ENCODE results near the gene FAM174C. TPM values are rescaled to one million over a fixed set of nuclear protein-coding genes. Genes with fewer than 3 reads are reported as not detected.
A peak's percentile ranks its signal among the peaks of the same experiment; 100 is the strongest.

The FAM174C gene
- total and polyA plus RNA-seq, 2 of the 8 experiments (the other 6 are each of a cell fraction or from before 2014, with no cell fraction given), result 44.5 to 125 TPM

DNA sequence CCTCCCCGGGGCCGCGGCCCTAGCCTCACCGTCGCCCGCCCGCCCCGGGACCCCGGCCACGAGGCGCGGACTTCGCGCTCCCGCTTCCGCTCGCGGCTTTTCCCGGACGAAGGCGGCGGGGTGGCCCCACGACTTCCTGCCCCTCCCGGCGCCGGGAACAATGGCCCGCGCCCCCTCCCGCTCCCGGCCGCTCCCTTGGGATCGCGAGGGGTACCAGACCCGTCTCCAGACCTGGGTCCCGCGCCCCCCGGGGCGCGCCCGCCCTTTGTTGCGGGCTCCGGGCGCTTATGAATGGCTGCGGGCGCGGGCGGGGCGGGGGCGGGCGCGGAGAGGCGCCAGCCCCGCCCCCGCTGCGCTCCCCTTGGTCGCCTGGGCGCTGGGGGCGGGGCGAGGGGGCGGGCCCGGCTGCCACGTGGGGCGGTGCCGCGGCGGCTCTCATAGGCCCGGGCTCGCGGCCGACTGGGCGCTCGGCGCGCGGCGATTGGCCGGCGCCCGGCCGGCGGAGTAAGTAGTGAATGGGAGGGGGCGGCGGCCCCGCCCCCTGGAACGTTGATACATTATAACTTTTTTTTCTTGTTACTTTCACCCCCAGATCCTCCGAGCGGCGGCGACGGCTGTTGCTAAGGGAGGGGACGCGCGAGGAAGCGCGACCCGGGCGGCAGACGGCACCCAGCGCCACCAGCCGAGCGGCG, 25.9 kb upstream of the FAM174C start:
- 2% methylated on average over 29 of the region's 102 CpGs; no CpG with 5 or more reads in 1 of the 2 experiments for WGBS, 2 experiments (ENCODE audit: extremely low coverage in 1 of 2, insufficient coverage in 1 of 2, insufficient read length in 1 of 2, insufficient replicate concordance in 2 of 2, low coverage in 1 of 2, low lambda C conversion rate in 2 of 2, missing lambda C conversion rate in 1 of 2)
- H3K27me3 ChIP-seq (replicated peaks in 1 of 4; ENCODE audit: control insufficient read depth in 3 of 4, extremely low read depth in 1 of 4, insufficient read depth in 3 of 4, low read length in 3 of 4), result no peaks in the 10 kb centered on the region
- no peak overlapping the region for H3K4ac ChIP-seq (replicated peaks; ENCODE audit: insufficient read length, low read depth, low read length)
- no peak overlapping the region for H2AFZ ChIP-seq (ENCODE audit: low read length)
- FAIRE-seq (no peak), DNase-seq (ENCODE audit: low read depth in 1 of 2, low spot score in 2 of 2) (peak in 1 of 2 experiments; percentile 89)
- H3K9ac ChIP-seq (replicated peaks in 1 of 4; ENCODE audit: extremely low read depth in 1 of 4, low read depth in 3 of 4, low read length in 3 of 4), result peak overlapping the region; percentile 52 to 98 (median 87)
- no peak overlapping the region for H2BK12ac ChIP-seq (ENCODE audit: low read depth, low read length)
- H2BK5ac ChIP-seq (ENCODE audit: low read depth, low read length), result no peak overlapping the region; the same call in 1 of the 2 replicates
- POLR2A ChIA-PET (ENCODE audit: partially characterized antibody), result interaction anchor here (0.7 to 14.3 kb wide), 10 partner anchors 11 to 222 kb away, joined by 3 to 456 read pairs (median 4); partner anchors contain the start of genes CBARP, CIRBP, CNN2 and FAM174C
- peaks cover 10 to 35% (median 23%) of the 10 kb centered on the region in 4 experiments for H3K36me3 ChIP-seq (ENCODE audit: control insufficient read depth in 2 of 4, insufficient read depth in 4 of 4, low read length in 3 of 4)
- peaks cover 0 to 29% (median 13%) of the 10 kb centered on the region in 4 experiments; a peak in 6 of 7 replicates for H3K4me1 ChIP-seq (replicated peaks in 1 of 4; ENCODE audit: control insufficient read depth in 3 of 4, insufficient read depth in 4 of 4, low read length in 3 of 4)
- CTCF ChIA-PET (ENCODE audit: partially characterized antibody), result no interaction called here
- peaks cover 8% of the 10 kb centered on the region; the same call in 1 of the 2 replicates for H3K79me1 ChIP-seq (ENCODE audit: low read depth, low read length)
- no peak overlapping the region for H3K14ac ChIP-seq (ENCODE audit: insufficient read length)
- no peak overlapping the region for H2AK5ac ChIP-seq (ENCODE audit: low read depth, low read length)
- H4K8ac ChIP-seq (ENCODE audit: extremely low read depth, insufficient read depth, low read length), result peak overlapping the region; percentile 98; the same call in 1 of the 2 replicates
- no peak overlapping the region for H2BK15ac ChIP-seq (ENCODE audit: low read length)
- no peak overlapping the region for H3K56ac ChIP-seq (replicated peaks; ENCODE audit: insufficient read length, low read depth, low read length)
- H3K23ac ChIP-seq (ENCODE audit: insufficient read length), result no peak overlapping the region
- no peak overlapping the region for H4K91ac ChIP-seq (replicated peaks; ENCODE audit: insufficient read length, low read length)
- peaks cover 9 to 39% of the 10 kb centered on the region in 2 experiments for H3K79me2 ChIP-seq (ENCODE audit: control insufficient read depth in 1 of 2, insufficient read depth in 2 of 2, low read length in 2 of 2)
- H3K23me2 ChIP-seq (ENCODE audit: low read depth, low read length), result peaks cover 2% of the 10 kb centered on the region; the same call in 1 of the 2 replicates
- peak overlapping the region; percentile 42 to 79; a peak in 3 of 4 replicates for H3K4me2 ChIP-seq (ENCODE audit: insufficient read depth in 1 of 2, low read depth in 2 of 2, low read length in 2 of 2)
- H3K4me3 ChIP-seq (ENCODE audit: extremely low read depth in 1 of 4, insufficient read depth in 2 of 4, low read depth in 3 of 4, low read length in 4 of 4), result peak overlapping the region; percentile 66 to 99 (median 83)
- H3K27ac ChIP-seq (ENCODE audit: low read depth, low read length), result peak overlapping the region; percentile 94; the same call in 1 of the 2 replicates
- no peaks in the 10 kb centered on the region for H3K9me3 ChIP-seq (ENCODE audit: insufficient read depth in 2 of 2, low read depth in 1 of 2, low read length in 1 of 2)
- H2BK120ac ChIP-seq (replicated peaks; ENCODE audit: low read depth, low read length), result no peak overlapping the region
- H4K5ac ChIP-seq (ENCODE audit: insufficient read length, low read depth, low read length), result peak overlapping the region; percentile 77
- no peak overlapping the region for H2BK20ac ChIP-seq (ENCODE audit: low read length)
- no peak overlapping the region; the same call in 1 of the 2 replicates for H3K18ac ChIP-seq (ENCODE audit: extremely low read depth, low read length)
- H4K20me1 ChIP-seq (replicated peaks in 1 of 2; ENCODE audit: control insufficient read depth in 1 of 2, insufficient read depth in 2 of 2, low read length in 2 of 2), result peaks cover 9 to 14% of the 10 kb centered on the region in 2 experiments
- TF ChIP-seq JUND (IDR thresholded peaks at IDR 0.05; ENCODE audit: low read length) (0 out of 2 replicates have a peak, but pooled peaks have one; percentile 6), TAF7 (optimal IDR thresholded peaks at IDR 0.05; ENCODE audit: borderline replicate concordance, low read depth, low read length) (peak; percentile 26), TAF1 (IDR thresholded peaks at IDR 0.05; ENCODE audit: low read depth, low read length) (peak; percentile 76), PHF8 (conservative IDR thresholded peaks at IDR 0.05; ENCODE audit: low read depth, low read length) (peak; percentile 50), EZH2 (IDR thresholded peaks at IDR 0.05; ENCODE audit: low read depth, low read length, severe bottlenecking) (no peak), SP1 (IDR thresholded peaks at IDR 0.05; ENCODE audit: low read depth, low read length) (peak; percentile 56; the same call in 1 of the 2 replicates), POLR2A (IDR thresholded peaks at IDR 0.05; ENCODE audit: control extremely low read depth in 1 of 2, low read depth in 2 of 2, low read length in 2 of 2) (peak; percentile 60 to 65), TBP (IDR thresholded peaks at IDR 0.05; ENCODE audit: low read depth, low read length) (peak; percentile 64), SP2 (IDR thresholded peaks at IDR 0.05; ENCODE audit: low read length) (no peak), CREB1 (IDR thresholded peaks at IDR 0.05) (no peak), SIN3A (conservative IDR thresholded peaks at IDR 0.05 in 1 of 2, IDR thresholded peaks at IDR 0.05 in 1 of 2; ENCODE audit: low read depth in 1 of 2, low read length in 2 of 2) (peak; percentile 48 to 87; a peak in 2 of 4 replicates)
- TF ChIP-seq, protein P1, sequence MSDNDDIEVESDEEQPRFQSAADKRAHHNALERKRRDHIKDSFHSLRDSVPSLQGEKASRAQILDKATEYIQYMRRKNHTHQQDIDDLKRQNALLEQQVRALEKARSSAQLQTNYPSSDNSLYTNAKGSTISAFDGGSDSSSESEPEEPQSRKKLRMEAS (IDR thresholded peaks at IDR 0.05), result peak; percentile 82

Measured in H1 (cell line).